Left ventricle myocardium inferior (tissue), 1 donor: ENCODE data around the gene RNF34. TPM values are rescaled to one million over a fixed set of nuclear protein-coding genes. Genes with fewer than 3 reads are reported as not detected.
A peak's percentile ranks its signal among the peaks of the same experiment; 100 is the strongest.

Experiments
- DNase-seq: peaks from one replicate; pipeline ENCODE4 v3.0.0-alpha.2; 2020
- H3K27ac ChIP-seq: fragments of 200-600 bp; replicated peaks from 2 replicates; pipeline ENCODE4 v1.8.0; 2021
- H3K27me3 ChIP-seq: fragments of 200-600 bp; 2 replicates; pipeline ENCODE4 v1.8.0; 2021; ENCODE audit warnings: low read depth
- H3K36me3 ChIP-seq: fragments of 200-600 bp; 2 replicates; pipeline ENCODE4 v1.8.0; 2021
- H3K4me1 ChIP-seq: fragments of 200-600 bp; 2 replicates; pipeline ENCODE4 v1.8.0; 2021
- H3K4me3 ChIP-seq: fragments of 200-600 bp; 2 replicates; pipeline ENCODE4 v1.8.0; 2021; ENCODE audit warnings: mild to moderate bottlenecking, moderate library complexity
- H3K9me3 ChIP-seq: fragments of 200-600 bp; replicated peaks from 2 replicates; pipeline ENCODE4 v1.8.0; 2021
- intact Hi-C: fragments of 100-400 bp; cut with micrococcal nuclease; formaldehyde crosslinking; loops from one replicate; pipeline ENCODE4 v1.11.0; 2022
- total RNA-seq: library from RNA; stranded (reverse); fragmentation: NEBNext Ultra II Directional; extraction: Animal tissue kit (Norgen Biotek cat#: 25700); gene quantifications from one replicate; pipeline ENCODE4 v1.2.1, GENCODE V29; 2021
- TF ChIP-seq, protein P1 (sequence below): fragments of 200-600 bp; IDR thresholded peaks from 2 replicates; pipeline ENCODE4 v1.8.0; 2021; ENCODE audit warnings: antibody characterized with exemption, mild to moderate bottlenecking, borderline replicate concordance
- donor health status: DM: no; HTN: yes; CAD: no; lungs with severe emphysema.

Gene RNF34
- total RNA-seq, 1 donor from 2014 or later: 22.4 TPM

DNA sequence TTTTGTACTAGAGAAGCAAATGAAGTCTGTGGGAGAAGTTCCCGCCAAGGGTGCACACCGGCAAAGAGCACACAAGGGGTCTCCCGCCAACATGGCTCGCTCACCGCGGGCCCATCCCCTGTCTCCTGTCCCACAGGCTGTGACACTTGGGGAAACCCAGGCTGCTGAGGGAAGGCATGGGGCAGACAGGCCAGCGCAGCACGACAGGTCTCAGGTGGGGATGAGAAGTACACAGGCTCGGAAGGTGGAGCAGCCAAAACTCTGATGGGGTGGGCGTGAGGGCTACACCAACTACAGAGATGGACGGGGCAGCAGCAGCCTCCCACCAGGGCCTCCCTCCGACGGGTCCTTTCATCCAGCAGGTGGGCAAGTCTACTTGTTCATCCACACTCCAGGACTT is 64.4 kb downstream of the RNF34 start:
- Histone ChIP-seq H3K27ac (no peak overlapping the region), H3K4me1 (peaks cover 24% of the 10 kb centered on the region), H3K27me3 (no peaks in the 10 kb centered on the region), H3K9me3 (no peaks in the 10 kb centered on the region), H3K4me3 (no peak overlapping the region), H3K36me3 (no peaks in the 10 kb centered on the region)
- TF ChIP-seq, protein P1, sequence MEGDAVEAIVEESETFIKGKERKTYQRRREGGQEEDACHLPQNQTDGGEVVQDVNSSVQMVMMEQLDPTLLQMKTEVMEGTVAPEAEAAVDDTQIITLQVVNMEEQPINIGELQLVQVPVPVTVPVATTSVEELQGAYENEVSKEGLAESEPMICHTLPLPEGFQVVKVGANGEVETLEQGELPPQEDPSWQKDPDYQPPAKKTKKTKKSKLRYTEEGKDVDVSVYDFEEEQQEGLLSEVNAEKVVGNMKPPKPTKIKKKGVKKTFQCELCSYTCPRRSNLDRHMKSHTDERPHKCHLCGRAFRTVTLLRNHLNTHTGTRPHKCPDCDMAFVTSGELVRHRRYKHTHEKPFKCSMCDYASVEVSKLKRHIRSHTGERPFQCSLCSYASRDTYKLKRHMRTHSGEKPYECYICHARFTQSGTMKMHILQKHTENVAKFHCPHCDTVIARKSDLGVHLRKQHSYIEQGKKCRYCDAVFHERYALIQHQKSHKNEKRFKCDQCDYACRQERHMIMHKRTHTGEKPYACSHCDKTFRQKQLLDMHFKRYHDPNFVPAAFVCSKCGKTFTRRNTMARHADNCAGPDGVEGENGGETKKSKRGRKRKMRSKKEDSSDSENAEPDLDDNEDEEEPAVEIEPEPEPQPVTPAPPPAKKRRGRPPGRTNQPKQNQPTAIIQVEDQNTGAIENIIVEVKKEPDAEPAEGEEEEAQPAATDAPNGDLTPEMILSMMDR: no peak
- intact Hi-C loops: no loop called here
- no peak for DNase-seq

DNA sequence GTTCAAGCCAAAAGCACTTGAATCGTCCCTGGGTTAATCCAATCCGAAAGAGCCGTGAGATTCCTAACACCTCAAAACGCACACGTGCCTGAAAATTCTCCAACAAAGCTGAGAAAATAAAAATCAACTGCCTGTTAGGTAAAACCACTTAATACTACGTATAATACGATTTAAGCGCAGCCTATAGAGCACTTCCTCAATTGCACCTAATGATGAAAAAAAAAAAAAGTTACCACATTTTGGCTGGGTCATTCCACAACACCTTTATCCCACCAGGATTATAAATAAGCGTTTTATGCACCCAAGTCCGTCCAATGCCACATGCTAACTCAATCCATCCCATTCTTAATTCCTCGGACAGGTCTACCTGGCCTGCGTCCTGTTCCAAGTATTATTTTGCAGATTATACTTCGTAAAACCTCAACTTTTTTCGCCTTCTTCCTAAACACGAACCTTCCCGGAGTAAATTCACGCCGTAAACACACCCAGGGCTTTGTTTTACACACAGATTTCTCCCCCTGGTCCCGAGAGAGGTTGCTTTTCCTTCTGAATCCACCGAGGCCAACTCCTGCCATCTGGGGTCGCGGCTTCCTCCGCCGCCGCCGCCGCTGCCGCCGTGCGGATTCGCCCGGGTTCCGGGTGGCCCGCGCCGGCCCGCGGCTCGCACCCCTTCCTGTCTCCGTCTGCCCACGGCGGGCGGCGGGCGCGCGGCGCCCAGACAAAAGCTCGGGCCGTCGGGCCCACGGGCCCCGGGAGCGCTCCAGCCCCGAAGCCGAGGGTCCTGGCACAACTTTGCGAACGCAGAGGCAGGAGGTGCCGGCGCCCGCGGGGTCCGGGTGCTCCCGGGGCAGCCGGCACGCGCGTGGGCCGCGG is 66.2 kb downstream of the RNF34 start:
- Histone ChIP-seq H3K27me3 (no peaks in the 10 kb centered on the region), H3K9me3 (no peaks in the 10 kb centered on the region), H3K4me3 (peak overlapping the region; percentile 76), H3K36me3 (no peaks in the 10 kb centered on the region), H3K27ac (peak overlapping the region; percentile 47), H3K4me1 (peaks cover 24% of the 10 kb centered on the region)
- DNase-seq: no peak
- intact Hi-C loops: no loop called here
- TF ChIP-seq, protein P1: no peak

DNA sequence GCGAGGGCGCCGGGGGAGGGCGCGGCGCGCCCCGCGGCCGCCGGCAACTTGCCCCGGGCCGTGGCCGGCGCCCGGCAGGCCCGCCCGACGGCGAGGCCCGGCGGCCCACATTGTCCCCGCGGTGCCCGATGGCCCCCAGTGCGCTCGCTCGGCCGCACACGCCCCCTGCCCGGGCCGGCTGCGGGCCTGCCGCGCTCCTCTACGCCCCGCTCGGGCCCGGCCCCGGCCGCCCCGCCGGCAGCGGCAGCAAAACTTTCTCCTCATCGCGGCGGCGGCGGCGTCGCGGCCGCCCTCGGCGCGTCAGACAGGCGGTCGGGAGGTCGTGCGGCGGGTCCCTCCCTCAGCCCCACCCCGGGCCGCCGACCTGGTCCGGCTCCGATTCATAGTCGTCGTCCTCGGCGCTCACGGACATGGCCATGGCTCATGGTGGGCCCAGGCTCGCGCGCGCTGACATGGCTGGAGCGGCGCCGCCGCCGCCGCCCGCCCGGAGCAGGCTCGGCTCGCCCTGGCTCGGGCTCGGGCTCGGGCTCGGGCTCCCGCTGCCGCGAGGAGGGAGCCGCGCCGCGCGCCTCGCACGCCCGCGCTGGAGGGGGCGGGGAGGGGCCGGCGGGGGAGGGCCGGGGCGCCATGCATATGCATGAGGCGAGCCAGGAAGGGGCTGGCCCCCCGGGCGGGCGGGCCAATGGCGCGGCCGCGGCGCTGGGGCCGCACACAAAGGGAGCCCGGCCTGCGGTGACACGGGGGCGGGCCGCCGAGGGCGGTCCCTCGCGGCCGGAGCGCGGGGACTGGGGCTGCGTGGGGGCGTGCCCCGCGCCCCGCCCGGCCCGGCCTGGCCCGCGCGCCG is 67.1 kb downstream of the RNF34 start:
- peak overlapping the region; percentile 89 for H3K27ac ChIP-seq
- intact Hi-C loops: no loop called here
- DNase-seq: peak; percentile 92
- H3K9me3 ChIP-seq: no peaks in the 10 kb centered on the region
- peaks cover 24% of the 10 kb centered on the region for H3K4me1 ChIP-seq
- TF ChIP-seq, protein P1: no peak
- no peaks in the 10 kb centered on the region for H3K27me3 ChIP-seq
- H3K36me3 ChIP-seq: no peaks in the 10 kb centered on the region
- H3K4me3 ChIP-seq: peak overlapping the region; percentile 76

DNA sequence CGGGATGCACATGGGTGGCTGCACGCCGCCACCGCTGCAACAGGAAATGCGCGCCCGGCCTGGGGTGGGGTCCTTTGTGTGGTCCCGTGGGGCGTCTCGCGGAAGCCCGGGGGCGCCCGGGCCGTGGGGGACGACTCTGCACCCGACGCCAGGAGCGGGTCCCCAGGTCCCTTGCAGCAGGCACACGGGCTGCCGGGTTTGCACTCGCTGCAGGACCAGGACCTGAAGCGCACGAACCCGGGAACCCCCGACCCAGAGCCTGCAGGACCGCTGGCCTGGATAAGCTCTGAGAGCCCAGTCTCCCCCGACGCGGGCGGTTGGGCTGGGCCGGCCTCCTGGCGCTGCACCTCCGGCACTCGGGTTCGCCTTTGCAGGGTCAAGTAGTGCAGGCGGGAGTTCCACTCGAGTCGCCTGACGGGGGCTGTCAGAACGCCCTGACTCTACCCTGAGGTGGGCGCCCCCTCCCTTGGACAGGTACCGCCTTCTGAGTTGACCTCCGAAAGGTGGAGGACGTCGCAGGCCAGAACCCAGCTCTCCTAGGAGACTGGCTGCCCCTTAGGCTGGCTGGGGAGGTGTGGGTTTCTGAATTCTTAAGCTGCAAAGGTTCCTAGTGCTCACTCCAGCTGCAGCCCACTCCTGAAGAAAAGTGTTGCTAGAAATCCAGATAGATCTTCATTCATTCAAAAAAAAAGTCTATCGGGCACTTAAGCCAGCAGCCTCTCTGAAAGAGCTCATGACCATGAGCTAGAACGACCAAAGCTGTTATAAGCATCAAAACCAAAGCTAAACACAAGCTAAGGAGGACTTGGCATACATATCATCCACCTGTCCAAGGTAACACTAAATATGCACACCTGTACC is 68.0 kb downstream of the RNF34 start:
- Histone ChIP-seq H3K27me3 (no peaks in the 10 kb centered on the region), H3K9me3 (no peaks in the 10 kb centered on the region), H3K36me3 (no peaks in the 10 kb centered on the region), H3K27ac (peak overlapping the region; percentile 81), H3K4me3 (peak overlapping the region; percentile 76), H3K4me1 (peaks cover 24% of the 10 kb centered on the region)
- TF ChIP-seq, protein P1: no peak
- DNase-seq: no peak
- intact Hi-C loops: no loop called here

DNA sequence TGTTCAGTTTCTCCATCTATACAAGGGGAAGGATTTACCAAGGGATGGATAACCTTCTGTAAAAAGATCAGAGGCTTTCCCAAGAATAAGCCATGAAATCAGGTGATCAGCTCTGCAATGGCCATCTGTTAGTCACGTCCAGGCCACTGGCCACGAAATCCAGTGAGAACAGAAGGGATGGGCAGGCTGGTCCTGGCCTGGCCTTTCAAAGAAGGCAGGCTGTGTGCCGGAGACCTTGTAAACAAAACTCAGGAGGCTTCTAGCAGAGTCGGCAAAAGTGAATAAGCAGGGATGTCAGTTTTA is 68.5 kb downstream of the RNF34 start:
- TF ChIP-seq, protein P1: no peak
- H3K36me3 ChIP-seq: no peaks in the 10 kb centered on the region
- H3K4me3 ChIP-seq: no peak overlapping the region
- intact Hi-C loops: no loop called here
- no peaks in the 10 kb centered on the region for H3K27me3 ChIP-seq
- peak overlapping the region; percentile 81 for H3K27ac ChIP-seq
- H3K9me3 ChIP-seq: no peaks in the 10 kb centered on the region
- DNase-seq: no peak
- H3K4me1 ChIP-seq: peaks cover 24% of the 10 kb centered on the region
